Left renal pelvis (tissue), 4 donors: Measurements from ENCODE around the gene CUEDC1. TPM values are rescaled to one million over a fixed set of nuclear protein-coding genes. Genes with fewer than 3 reads are reported as not detected.
"Not testable (repeated sequence)": the region's sequence is repeated elsewhere in the genome, so short reads cannot be mapped to it uniquely, and the experiment has no call there.

Experiments used
- DNase-seq, 4 donors: peaks; one replicate each; pipeline ENCODE4 v3.0.0-alpha.2; 2013; ENCODE audit warnings: low read depth in 4 of 4, low spot score in 3 of 4
- polyA plus RNA-seq, 4 donors: library from polyadenylated mRNA; unstranded; fragments of 120-200 nt; gene quantifications; one replicate each; pipeline ENCODE4 v1.2.1, GENCODE V29; 2013; ENCODE audit not compliant: insufficient read length in 4 of 4

Gene CUEDC1
- polyA plus RNA-seq, 4 donors: 44.5 to 74.3 (median 50.4) TPM

GRCh38 chr17:57962279-57963148 lies 7.3 kb upstream of the CUEDC1 start:
- no peak for DNase-seq

DNA sequence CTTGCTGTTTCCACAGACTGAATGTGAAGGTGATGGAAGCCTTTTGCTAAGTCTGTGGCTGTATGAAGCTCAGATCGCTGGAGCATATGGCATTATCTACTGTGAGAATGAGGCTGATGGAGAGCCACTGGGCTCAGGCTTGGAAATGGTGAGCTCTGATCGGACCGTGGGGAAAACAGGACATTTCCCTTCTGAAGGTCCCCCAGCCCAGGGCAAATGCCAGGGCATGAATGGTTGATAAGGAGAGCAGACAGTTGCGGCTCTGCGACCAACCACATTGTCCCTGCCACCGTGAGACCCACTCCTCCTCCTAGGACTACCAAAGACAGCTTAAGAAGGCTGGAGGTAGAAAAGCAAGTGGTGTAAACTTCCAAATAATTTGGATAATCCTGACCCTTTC lies 4.7 kb upstream of the CUEDC1 start:
- DNase-seq: no peak

GRCh38 chr17:57958391-57958790 lies 3.2 kb upstream of the CUEDC1 start:
- not testable (repeated sequence) for DNase-seq

GRCh38 chr17:57957886-57958285 lies 2.7 kb upstream of the CUEDC1 start:
- DNase-seq: no peak

GRCh38 chr17:57957120-57957850 lies 2.1 kb upstream of the CUEDC1 start:
- no peak for DNase-seq

- DNase-seq: no peak
Measured at GRCh38 chr17:57956291-57957119, 1.3 kb upstream of the CUEDC1 start.

GRCh38 chr17:57954397-57955182 lies 622 bp downstream of the CUEDC1 start:
- no peak for DNase-seq

- no peak for DNase-seq
Measured at GRCh38 chr17:57953705-57954396, 1.4 kb downstream of the CUEDC1 start.

GRCh38 chr17:57953219-57953618 lies 2.0 kb downstream of the CUEDC1 start:
- DNase-seq: no peak

- no peak for DNase-seq
Measured at GRCh38 chr17:57949649-57950048, 5.6 kb downstream of the CUEDC1 start.

DNA sequence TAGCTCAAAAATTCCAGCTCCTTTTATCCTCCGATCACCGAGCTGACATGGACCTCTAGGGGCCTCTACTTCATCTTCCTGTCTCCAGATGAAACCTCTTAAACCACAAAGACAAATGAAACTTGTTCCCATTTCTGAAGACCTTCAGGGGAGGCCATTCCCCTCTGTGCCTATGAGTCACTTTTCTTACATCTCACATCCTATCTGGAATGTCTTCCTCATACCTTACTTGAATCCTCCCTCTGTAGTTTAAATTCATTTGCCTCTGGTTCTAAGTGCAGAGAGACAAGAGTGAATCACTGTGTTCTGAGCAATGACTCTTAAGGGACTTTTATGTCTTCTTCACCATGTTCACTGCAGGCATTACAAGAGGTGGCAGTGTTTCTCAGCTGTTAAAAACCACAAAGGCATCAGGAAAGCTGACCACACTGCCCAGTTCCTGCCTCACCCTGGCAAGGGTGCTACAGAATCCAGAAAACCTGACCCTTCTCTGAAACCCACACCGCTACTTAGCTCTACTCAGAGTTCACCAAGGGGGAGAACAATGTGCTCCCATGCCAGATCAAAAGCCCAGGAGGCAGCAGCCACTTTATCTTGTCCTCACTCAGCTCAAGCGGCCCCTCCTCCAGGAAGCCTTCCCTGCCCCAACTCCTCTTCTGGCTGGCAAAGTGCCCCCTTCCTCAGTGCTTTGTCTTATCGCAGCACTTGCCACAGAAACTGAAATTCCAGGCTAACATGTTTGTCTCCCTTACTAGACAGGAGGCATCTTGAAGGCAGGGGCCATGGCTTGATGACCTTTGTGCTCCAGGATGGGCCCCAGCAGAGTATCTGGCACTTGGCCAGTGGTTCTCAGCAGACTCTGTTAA lies 6.4 kb downstream of the CUEDC1 start:
- DNase-seq: no peak

GRCh38 chr17:57948169-57948554 lies 7.0 kb downstream of the CUEDC1 start:
- no peak for DNase-seq

- DNase-seq: no peak
Measured at GRCh38 chr17:57947369-57947768, 7.8 kb downstream of the CUEDC1 start.

DNA sequence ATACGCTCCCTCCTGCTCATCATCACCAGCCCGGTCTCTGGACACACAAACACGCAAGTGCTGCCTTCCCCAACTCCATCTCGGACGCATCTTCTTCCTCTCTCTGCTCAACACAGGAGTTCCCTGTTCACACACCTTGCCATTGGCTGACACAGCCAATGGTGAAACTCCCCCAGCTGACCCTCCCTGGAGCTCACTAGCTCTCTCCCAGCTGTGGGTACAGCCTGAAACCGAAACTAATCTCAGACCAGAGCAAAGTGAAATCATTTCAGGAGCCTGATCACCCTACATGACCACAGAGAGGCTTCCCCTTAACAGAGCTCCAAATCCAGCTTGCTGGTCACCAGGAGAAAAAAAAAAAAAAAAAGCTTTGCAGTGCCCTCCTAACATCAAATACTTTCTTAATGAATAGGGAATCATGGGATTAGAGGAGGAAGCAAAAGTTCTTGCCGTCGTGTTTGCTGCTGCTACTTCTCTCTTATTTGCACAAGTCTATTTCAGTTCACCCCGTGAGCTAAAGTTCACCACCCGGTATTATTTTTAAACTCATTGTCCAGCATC lies 8.3 kb downstream of the CUEDC1 start:
- no peak for DNase-seq

DNA sequence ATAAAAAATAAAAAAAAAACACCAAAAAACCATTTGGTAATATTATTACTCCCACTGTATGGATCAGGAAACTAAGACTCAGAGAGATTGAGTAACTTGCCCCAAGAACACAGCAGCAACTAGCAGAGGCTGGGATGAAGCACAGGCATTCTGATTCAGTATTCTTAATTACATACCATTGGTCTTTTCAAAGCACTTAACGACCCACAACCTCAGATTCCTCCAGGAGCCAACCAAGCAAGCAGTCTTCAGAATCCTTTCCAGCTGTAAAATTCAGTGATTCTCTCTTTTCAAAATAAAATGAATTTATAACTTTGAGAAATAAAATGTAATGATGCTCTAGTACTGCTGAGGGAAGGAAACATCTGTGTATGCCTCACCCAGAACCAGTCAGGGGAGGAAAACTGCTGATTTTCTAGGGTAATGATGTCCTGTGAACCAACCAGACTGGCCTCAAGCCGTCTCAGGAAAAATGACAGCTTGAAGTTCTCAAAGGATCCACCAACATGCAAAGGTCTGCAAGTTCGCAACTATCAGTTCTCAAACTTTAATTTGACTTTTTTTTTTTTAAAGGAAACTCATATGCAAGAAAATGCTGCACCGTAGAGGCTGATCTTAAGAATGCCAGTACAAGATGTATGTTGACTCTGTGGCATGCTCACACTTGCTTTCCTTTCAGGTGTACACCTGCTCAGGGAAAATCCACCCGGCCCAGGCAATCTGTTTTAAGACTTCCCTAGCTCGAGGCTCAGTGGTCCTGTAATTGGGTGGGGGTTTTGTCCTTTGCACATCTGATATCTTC lies 9.0 kb downstream of the CUEDC1 start:
- DNase-seq: no peak

- DNase-seq: no peak
Measured at GRCh38 chr17:57944908-57945307, 10.3 kb downstream of the CUEDC1 start.

GRCh38 chr17:57943645-57944044 lies 11.6 kb downstream of the CUEDC1 start:
- DNase-seq: no peak

DNA sequence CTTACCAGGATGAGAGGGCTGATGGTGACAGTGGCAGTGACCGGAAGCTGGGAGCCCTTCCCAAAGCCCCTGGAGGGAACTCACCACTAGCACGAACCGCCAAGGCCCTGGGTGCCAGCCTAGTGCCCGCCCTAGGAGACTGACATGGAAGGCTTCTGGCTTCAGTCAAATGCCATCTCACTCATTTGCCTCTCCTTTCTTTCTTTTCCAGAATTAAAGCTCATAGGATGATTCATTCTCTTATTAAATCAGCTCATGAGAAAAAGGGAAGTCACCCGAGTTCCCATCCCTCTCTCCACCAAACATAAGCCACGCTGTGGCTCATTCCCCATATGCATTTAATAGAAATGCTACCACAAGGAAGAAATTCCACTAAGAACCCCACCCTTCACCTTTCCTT lies 12.1 kb downstream of the CUEDC1 start:
- DNase-seq: no peak
